ENCODE data around the gene TEKT5. TPM values are rescaled to one million over a fixed set of nuclear protein-coding genes. Genes with fewer than 3 reads are reported as not detected.

Gene TEKT5
- total and polyA plus RNA-seq, 8 donors: 0.28 to 22.8 (median 1.0) TPM; not detected in 2

GRCh38 chr16:10676284-10676683, 18.4 kb downstream of the TEKT5 start:
- Histone ChIP-seq H3K27ac (no peak overlapping the region), H3K27me3 (no peaks in the 10 kb centered on the region), H3K4me1 (no peaks in the 10 kb centered on the region), H3K4me3 (no peak overlapping the region), H3K9me3 (no peaks in the 10 kb centered on the region), H3K36me3 (no peaks in the 10 kb centered on the region)
- no peak for DNase-seq
- TF ChIP-seq CTCF (IDR thresholded peaks at IDR 0.05) (no peak), POLR2AphosphoS5 (IDR thresholded peaks at IDR 0.05) (no peak), POLR2A (IDR thresholded peaks at IDR 0.05) (no peak), EP300 (IDR thresholded peaks at IDR 0.05) (no peak)
- intact Hi-C loops (cut with DNase I; ENCODE audit: low total_unique reads): no loop called here
- 77 to 98% (median 92%) methylated on average over 5 to 6 of the region's 6 CpGs for WGBS, 5 donors

GRCh38 chr16:10675861-10676260, 18.9 kb downstream of the TEKT5 start:
- intact Hi-C loops (cut with DNase I; ENCODE audit: low total_unique reads): no loop called here

GRCh38 chr16:10675216-10675615, 19.5 kb downstream of the TEKT5 start:
- DNase-seq: no peak
- no peak for TF ChIP-seq EP300 (IDR thresholded peaks at IDR 0.05)
- no peak for TF ChIP-seq POLR2A (IDR thresholded peaks at IDR 0.05)
- TF ChIP-seq CTCF (IDR thresholded peaks at IDR 0.05): no peak
- Histone ChIP-seq H3K4me3 (no peak overlapping the region), H3K27ac (no peak overlapping the region), H3K9me3 (no peaks in the 10 kb centered on the region), H3K36me3 (no peaks in the 10 kb centered on the region), H3K27me3 (no peaks in the 10 kb centered on the region), H3K4me1 (no peaks in the 10 kb centered on the region)
- WGBS, 5 donors: 86 to 92% (median 91%) methylated on average over 11 of the region's 11 CpGs
- intact Hi-C loops (cut with DNase I; ENCODE audit: low total_unique reads): no loop called here

More at GRCh38 chr16:10675861-10676260, 18.9 kb downstream of the TEKT5 start:
- no peaks in the 10 kb centered on the region for H3K9me3 ChIP-seq
- no peak overlapping the region for H3K4me3 ChIP-seq
- H3K4me1 ChIP-seq: no peaks in the 10 kb centered on the region
- H3K36me3 ChIP-seq: no peaks in the 10 kb centered on the region
- WGBS, 5 donors: 88 to 94% (median 90%) methylated on average over 2 to 13 of the region's 13 CpGs
- DNase-seq: no peak
- TF ChIP-seq POLR2AphosphoS5 (IDR thresholded peaks at IDR 0.05) (no peak), CTCF (IDR thresholded peaks at IDR 0.05) (no peak), EP300 (IDR thresholded peaks at IDR 0.05) (no peak), POLR2A (IDR thresholded peaks at IDR 0.05) (no peak)
- no peaks in the 10 kb centered on the region for H3K27me3 ChIP-seq
- H3K27ac ChIP-seq: no peak overlapping the region

- WGBS, 5 donors: 56 to 84% (median 73%) methylated on average over 3 to 4 of the region's 4 CpGs
- TF ChIP-seq CTCF (IDR thresholded peaks at IDR 0.05): no peak
- TF ChIP-seq EP300 (IDR thresholded peaks at IDR 0.05): no peak
- Histone ChIP-seq H3K36me3 (no peaks in the 10 kb centered on the region), H3K4me3 (no peak overlapping the region), H3K4me1 (peaks cover 0 to 8% (median 0%) of the 10 kb centered on the region in 4 donors), H3K27ac (no peak overlapping the region), H3K9me3 (no peaks in the 10 kb centered on the region), H3K27me3 (no peaks in the 10 kb centered on the region)
- no peak for DNase-seq
- intact Hi-C loops (cut with DNase I; ENCODE audit: low total_unique reads): no loop called here
These were observed 23.0 kb downstream of the TEKT5 start for GRCh38 chr16:10671729-10672128.

All from stomach (tissue), 9 donors.